ENCODE measurements around the gene SMAD9. TPM values are rescaled to one million over a fixed set of nuclear protein-coding genes. Genes with fewer than 3 reads are reported as not detected.

SMAD9 gene
- total and polyA plus RNA-seq, 2 of the 13 experiments (the other 11 are each of a cell fraction or from before 2014, with no cell fraction given): 4.2 to 7.7 TPM

DNA sequence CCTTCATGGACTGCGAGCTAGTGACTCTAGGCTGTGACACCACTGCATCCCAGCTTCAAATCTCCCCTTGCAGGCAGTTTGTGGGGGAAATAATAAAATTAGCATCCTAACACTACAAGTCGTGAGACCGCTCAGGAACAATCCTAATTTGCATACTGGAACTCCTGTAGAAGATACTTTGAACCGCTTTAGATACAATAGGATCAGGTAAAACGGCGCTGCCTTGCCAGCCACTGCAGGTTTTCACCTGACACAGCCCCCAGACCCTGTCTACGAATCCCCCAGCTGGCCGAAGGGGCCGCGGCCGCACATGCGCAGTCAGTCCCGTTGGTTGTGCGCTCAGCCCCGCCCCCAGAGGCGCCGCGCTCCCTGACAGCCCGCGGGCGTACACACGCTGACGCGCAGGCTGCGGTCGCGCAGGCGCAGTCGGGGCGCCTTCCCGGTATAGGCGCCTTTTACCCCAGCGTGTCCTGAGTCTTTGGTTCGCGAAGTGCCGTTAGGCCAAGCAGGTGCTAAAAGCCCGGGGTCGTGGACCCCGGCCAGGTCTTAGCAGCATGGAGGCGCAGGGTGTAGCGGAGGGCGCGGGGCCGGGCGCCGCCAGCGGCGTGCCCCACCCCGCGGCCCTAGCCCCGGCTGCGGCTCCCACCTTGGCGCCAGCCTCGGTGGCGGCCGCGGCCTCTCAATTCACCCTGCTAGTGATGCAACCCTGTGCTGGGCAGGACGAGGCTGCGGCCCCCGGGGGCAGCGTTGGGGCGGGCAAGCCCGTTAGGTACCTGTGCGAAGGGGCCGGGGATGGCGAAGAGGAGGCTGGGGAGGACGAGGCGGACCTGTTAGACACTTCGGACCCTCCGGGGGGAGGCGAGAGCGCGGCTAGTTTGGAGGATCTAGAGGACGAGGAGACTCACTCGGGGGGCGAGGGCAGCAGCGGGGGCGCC is 101.0 kb downstream of the SMAD9 start, which contains the start of gene RFXAP (continued):
- TF ChIP-seq KMT2B (CRISPR knock-in tag; IDR thresholded peaks at IDR 0.05): peak; percentile 29; the same call in 1 of the 2 replicates
- no peak for TF ChIP-seq ZNF777 (CRISPR knock-in tag; IDR thresholded peaks at IDR 0.05)
- peak; percentile 62; the same call in 1 of the 2 replicates for TF ChIP-seq SPEN (CRISPR knock-in tag; IDR thresholded peaks at IDR 0.05; ENCODE audit: low read depth)
- TF ChIP-seq, protein P1, sequence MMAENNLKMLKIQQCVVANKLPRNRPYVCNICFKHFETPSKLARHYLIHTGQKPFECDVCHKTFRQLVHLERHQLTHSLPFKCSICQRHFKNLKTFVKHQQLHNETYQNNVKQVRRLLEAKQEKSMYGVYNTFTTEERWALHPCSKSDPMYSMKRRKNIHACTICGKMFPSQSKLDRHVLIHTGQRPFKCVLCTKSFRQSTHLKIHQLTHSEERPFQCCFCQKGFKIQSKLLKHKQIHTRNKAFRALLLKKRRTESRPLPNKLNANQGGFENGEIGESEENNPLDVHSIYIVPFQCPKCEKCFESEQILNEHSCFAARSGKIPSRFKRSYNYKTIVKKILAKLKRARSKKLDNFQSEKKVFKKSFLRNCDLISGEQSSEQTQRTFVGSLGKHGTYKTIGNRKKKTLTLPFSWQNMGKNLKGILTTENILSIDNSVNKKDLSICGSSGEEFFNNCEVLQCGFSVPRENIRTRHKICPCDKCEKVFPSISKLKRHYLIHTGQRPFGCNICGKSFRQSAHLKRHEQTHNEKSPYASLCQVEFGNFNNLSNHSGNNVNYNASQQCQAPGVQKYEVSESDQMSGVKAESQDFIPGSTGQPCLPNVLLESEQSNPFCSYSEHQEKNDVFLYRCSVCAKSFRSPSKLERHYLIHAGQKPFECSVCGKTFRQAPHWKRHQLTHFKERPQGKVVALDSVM (CRISPR knock-in tag; IDR thresholded peaks at IDR 0.05): peak; percentile 58
- no peak for TF ChIP-seq SIX4 (CRISPR knock-in tag; IDR thresholded peaks at IDR 0.05)
- TF ChIP-seq JUNB (CRISPR knock-in tag; IDR thresholded peaks at IDR 0.05; ENCODE audit: borderline replicate concordance): no peak
- no peak for TF ChIP-seq PRMT3 (CRISPR knock-in tag; IDR thresholded peaks at IDR 0.05; ENCODE audit: borderline replicate concordance, low read depth)
- no peak for TF ChIP-seq ARNT (IDR thresholded peaks at IDR 0.05)
- TF ChIP-seq HDAC2 (CRISPR knock-in tag; IDR thresholded peaks at IDR 0.05): 0 out of 2 replicates have a peak, but pooled peaks have one; percentile 11
- TF ChIP-seq YEATS4 (CRISPR knock-in tag; IDR thresholded peaks at IDR 0.05; ENCODE audit: borderline replicate concordance): peak; percentile 70; the same call in 1 of the 2 replicates
- TF ChIP-seq TEAD3 (CRISPR knock-in tag; optimal IDR thresholded peaks at IDR 0.05; ENCODE audit: borderline replicate concordance): peak; percentile 5
- TF ChIP-seq FOXJ3 (CRISPR knock-in tag; IDR thresholded peaks at IDR 0.05; ENCODE audit: borderline replicate concordance): no peak
- peak; percentile 94 for TF ChIP-seq ZFY (CRISPR knock-in tag; IDR thresholded peaks at IDR 0.05)
- TF ChIP-seq, protein P2, sequence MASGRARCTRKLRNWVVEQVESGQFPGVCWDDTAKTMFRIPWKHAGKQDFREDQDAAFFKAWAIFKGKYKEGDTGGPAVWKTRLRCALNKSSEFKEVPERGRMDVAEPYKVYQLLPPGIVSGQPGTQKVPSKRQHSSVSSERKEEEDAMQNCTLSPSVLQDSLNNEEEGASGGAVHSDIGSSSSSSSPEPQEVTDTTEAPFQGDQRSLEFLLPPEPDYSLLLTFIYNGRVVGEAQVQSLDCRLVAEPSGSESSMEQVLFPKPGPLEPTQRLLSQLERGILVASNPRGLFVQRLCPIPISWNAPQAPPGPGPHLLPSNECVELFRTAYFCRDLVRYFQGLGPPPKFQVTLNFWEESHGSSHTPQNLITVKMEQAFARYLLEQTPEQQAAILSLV (CRISPR knock-in tag; IDR thresholded peaks at IDR 0.05; ENCODE audit: borderline replicate concordance): no peak
- no peak for TF ChIP-seq AHR (CRISPR knock-in tag; IDR thresholded peaks at IDR 0.05)
- TF ChIP-seq, protein P3, sequence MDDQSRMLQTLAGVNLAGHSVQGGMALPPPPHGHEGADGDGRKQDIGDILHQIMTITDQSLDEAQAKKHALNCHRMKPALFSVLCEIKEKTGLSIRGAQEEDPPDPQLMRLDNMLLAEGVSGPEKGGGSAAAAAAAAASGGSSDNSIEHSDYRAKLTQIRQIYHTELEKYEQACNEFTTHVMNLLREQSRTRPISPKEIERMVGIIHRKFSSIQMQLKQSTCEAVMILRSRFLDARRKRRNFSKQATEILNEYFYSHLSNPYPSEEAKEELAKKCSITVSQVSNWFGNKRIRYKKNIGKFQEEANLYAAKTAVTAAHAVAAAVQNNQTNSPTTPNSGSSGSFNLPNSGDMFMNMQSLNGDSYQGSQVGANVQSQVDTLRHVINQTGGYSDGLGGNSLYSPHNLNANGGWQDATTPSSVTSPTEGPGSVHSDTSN (CRISPR knock-in tag; IDR thresholded peaks at IDR 0.05; ENCODE audit: borderline replicate concordance): no peak
- no peak for TF ChIP-seq ZNF547 (CRISPR knock-in tag; IDR thresholded peaks at IDR 0.05)

Data from HepG2 (cell line).